Measurements from ENCODE around the gene C1S.

The C1S gene

DNA sequence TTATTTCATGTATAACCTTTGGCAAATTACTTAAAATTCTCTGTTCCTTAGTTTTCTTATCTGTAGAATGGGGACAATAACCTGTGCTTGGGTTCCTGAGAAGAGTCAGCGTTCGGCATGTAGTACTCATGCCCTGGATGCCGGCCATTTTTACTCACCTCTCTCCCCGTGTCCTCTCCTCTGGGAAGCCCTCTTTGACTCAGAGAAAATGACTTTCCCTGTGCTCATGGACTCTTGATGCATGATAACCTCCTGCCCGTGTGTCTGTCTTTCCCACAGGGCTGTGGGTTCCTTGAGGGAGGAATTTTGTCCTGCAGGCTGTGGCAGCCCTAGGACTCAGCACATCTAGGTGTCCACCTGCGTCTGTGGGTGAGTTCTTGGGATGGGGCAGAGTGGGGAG lies 54.3 kb downstream of the C1S start:
- peaks cover 6% of the 10 kb centered on the region; the same call in 1 of the 2 replicates for H3K4me1 ChIP-seq (ENCODE audit: insufficient read depth, low read length)
- no peak overlapping the region for H3K4me3 ChIP-seq (ENCODE audit: low read depth in 1 of 2, low read length in 2 of 2)
- no peaks in the 10 kb centered on the region for H3K79me2 ChIP-seq (ENCODE audit: insufficient read depth, low read length)
- no peak for ATAC-seq (ENCODE audit: insufficient read depth, low read depth)
- H3K4me2 ChIP-seq (ENCODE audit: insufficient read depth, low read length), result no peak overlapping the region
- no peaks in the 10 kb centered on the region for H3K36me3 ChIP-seq (ENCODE audit: insufficient read depth, low read length)
- peaks cover 3% of the 10 kb centered on the region; the same call in 1 of the 2 replicates for H4K20me1 ChIP-seq (ENCODE audit: insufficient read depth, low read length)
- H3K27ac ChIP-seq (ENCODE audit: low read length), result no peak overlapping the region
- DNase-seq, result no peak
- no peak for TF ChIP-seq CTCF (IDR thresholded peaks at IDR 0.05; ENCODE audit: borderline replicate concordance, extremely low read depth, low read length, poor library complexity, severe bottlenecking)
- TF ChIP-seq EZH2 (IDR thresholded peaks at IDR 0.05; ENCODE audit: borderline replicate concordance, low read depth, low read length, severe bottlenecking), result no peak
- no peaks in the 10 kb centered on the region for H3K9me3 ChIP-seq (ENCODE audit: insufficient read depth, low read length, severe bottlenecking)
- H3K9ac ChIP-seq (ENCODE audit: low read depth, low read length), result no peak overlapping the region
- no peak overlapping the region for H2AFZ ChIP-seq (ENCODE audit: low read depth, low read length)
- H3K27me3 ChIP-seq (ENCODE audit: insufficient read depth, low read length, poor library complexity), result no peaks in the 10 kb centered on the region

DNA sequence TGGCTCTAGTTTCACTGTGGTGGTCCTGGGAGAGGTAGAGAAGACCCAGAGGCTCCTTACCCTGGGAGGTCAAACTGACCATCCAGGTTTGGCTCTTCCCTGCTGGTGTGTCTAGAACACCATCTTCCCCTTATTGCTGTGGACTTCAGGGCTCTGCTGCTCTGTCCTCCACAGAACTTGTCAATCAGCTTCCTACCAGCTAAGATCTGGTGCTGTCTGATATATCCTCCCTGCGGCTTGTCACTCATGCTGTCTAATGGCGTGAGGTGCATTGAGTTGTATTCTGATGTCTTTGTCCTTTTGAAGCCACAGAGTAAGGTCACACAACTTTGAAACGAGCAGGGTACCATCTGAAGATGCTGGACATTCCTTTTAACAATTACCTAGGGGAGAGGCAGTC lies 55.7 kb downstream of the C1S start:
- DNase-seq, result no peak
- no peak overlapping the region for H3K4me2 ChIP-seq (ENCODE audit: insufficient read depth, low read length)
- H3K79me2 ChIP-seq (ENCODE audit: insufficient read depth, low read length), result no peaks in the 10 kb centered on the region
- no peak for TF ChIP-seq EZH2 (IDR thresholded peaks at IDR 0.05; ENCODE audit: borderline replicate concordance, low read depth, low read length, severe bottlenecking)
- no peak for TF ChIP-seq CTCF (IDR thresholded peaks at IDR 0.05; ENCODE audit: borderline replicate concordance, extremely low read depth, low read length, poor library complexity, severe bottlenecking)
- H3K9ac ChIP-seq (ENCODE audit: low read depth, low read length), result no peak overlapping the region
- H3K27me3 ChIP-seq (ENCODE audit: insufficient read depth, low read length, poor library complexity), result no peaks in the 10 kb centered on the region
- peaks cover 3% of the 10 kb centered on the region; the same call in 1 of the 2 replicates for H4K20me1 ChIP-seq (ENCODE audit: insufficient read depth, low read length)
- no peak overlapping the region for H3K27ac ChIP-seq (ENCODE audit: low read length)
- H2AFZ ChIP-seq (ENCODE audit: low read depth, low read length), result no peak overlapping the region
- H3K4me1 ChIP-seq (ENCODE audit: insufficient read depth, low read length), result peaks cover 6% of the 10 kb centered on the region; the same call in 1 of the 2 replicates
- no peak for ATAC-seq (ENCODE audit: insufficient read depth, low read depth)
- H3K9me3 ChIP-seq (ENCODE audit: insufficient read depth, low read length, severe bottlenecking), result no peaks in the 10 kb centered on the region
- H3K4me3 ChIP-seq (ENCODE audit: low read depth in 1 of 2, low read length in 2 of 2), result no peak overlapping the region
- H3K36me3 ChIP-seq (ENCODE audit: insufficient read depth, low read length), result no peaks in the 10 kb centered on the region

DNA sequence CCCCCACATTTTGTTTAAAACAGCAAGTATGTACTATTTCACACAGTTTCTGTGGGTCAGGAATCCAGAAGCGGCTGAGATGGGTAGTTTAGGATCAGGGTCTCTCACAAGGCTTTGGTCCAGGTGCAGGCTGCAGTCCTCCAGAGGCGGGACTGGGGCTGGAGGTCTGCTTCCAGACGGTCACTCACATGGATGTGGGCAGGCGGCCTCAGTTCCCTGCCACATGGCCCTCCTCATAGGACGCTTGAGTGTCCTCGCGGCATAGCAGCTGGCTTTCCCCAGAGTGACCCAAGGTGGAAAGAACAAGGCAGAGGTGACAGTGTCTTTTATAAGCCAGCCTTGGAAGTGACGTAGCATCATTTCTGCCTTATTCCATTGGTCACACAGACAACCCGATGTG lies 56.4 kb downstream of the C1S start:
- Histone ChIP-seq H3K9me3 (ENCODE audit: insufficient read depth, low read length, severe bottlenecking) (no peaks in the 10 kb centered on the region), H3K36me3 (ENCODE audit: insufficient read depth, low read length) (no peaks in the 10 kb centered on the region), H3K9ac (ENCODE audit: low read depth, low read length) (no peak overlapping the region), H2AFZ (ENCODE audit: low read depth, low read length) (no peak overlapping the region), H3K4me2 (ENCODE audit: insufficient read depth, low read length) (no peak overlapping the region), H3K27me3 (ENCODE audit: insufficient read depth, low read length, poor library complexity) (no peaks in the 10 kb centered on the region), H4K20me1 (ENCODE audit: insufficient read depth, low read length) (peaks cover 3% of the 10 kb centered on the region; the same call in 1 of the 2 replicates), H3K4me1 (ENCODE audit: insufficient read depth, low read length) (peaks cover 6% of the 10 kb centered on the region; the same call in 1 of the 2 replicates), H3K4me3 (ENCODE audit: low read depth in 1 of 2, low read length in 2 of 2) (no peak overlapping the region), H3K79me2 (ENCODE audit: insufficient read depth, low read length) (no peaks in the 10 kb centered on the region), H3K27ac (ENCODE audit: low read length) (no peak overlapping the region)
- TF ChIP-seq EZH2 (IDR thresholded peaks at IDR 0.05; ENCODE audit: borderline replicate concordance, low read depth, low read length, severe bottlenecking) (no peak), CTCF (IDR thresholded peaks at IDR 0.05; ENCODE audit: borderline replicate concordance, extremely low read depth, low read length, poor library complexity, severe bottlenecking) (no peak)
- ATAC-seq (ENCODE audit: insufficient read depth, low read depth), result no peak
- no peak for DNase-seq

- ATAC-seq (ENCODE audit: insufficient read depth, low read depth) (no peak), DNase-seq (no peak)
- Histone ChIP-seq H3K27ac (ENCODE audit: low read length) (no peak overlapping the region), H3K4me3 (ENCODE audit: low read depth in 1 of 2, low read length in 2 of 2) (no peak overlapping the region), H3K79me2 (ENCODE audit: insufficient read depth, low read length) (no peaks in the 10 kb centered on the region), H4K20me1 (ENCODE audit: insufficient read depth, low read length) (peaks cover 3% of the 10 kb centered on the region; the same call in 1 of the 2 replicates), H2AFZ (ENCODE audit: low read depth, low read length) (no peak overlapping the region), H3K9ac (ENCODE audit: low read depth, low read length) (no peak overlapping the region), H3K4me2 (ENCODE audit: insufficient read depth, low read length) (no peak overlapping the region), H3K9me3 (ENCODE audit: insufficient read depth, low read length, severe bottlenecking) (no peaks in the 10 kb centered on the region), H3K27me3 (ENCODE audit: insufficient read depth, low read length, poor library complexity) (no peaks in the 10 kb centered on the region), H3K36me3 (ENCODE audit: insufficient read depth, low read length) (no peaks in the 10 kb centered on the region), H3K4me1 (ENCODE audit: insufficient read depth, low read length) (peaks cover 6% of the 10 kb centered on the region; the same call in 1 of the 2 replicates)
- TF ChIP-seq EZH2 (IDR thresholded peaks at IDR 0.05; ENCODE audit: borderline replicate concordance, low read depth, low read length, severe bottlenecking) (no peak), CTCF (IDR thresholded peaks at IDR 0.05; ENCODE audit: borderline replicate concordance, extremely low read depth, low read length, poor library complexity, severe bottlenecking) (no peak)
These were observed 57.2 kb downstream of the C1S start for GRCh38 chr12:7117670-7118069.
